A549 (cell line): Measurements from ENCODE around the gene LETM1. TPM values are rescaled to one million over a fixed set of nuclear protein-coding genes. Genes with fewer than 3 reads are reported as not detected.

Source experiments
- ATAC-seq, 2 experiments: fragments of 200-7000 bp in 1 of 2; fragments of >200 bp in 1 of 2; cut with Nextera tagmentation in 1 of 2; cut with Tn5 transposase in 1 of 2; 3 replicates each; pipeline versions ENCODE4 v1.8.0 to v1.9.1; 2018 to 2020; ENCODE audit warnings: mild to moderate bottlenecking in 1 of 2, moderate library complexity in 1 of 2
- CTCF ChIA-PET: fragments of 300-600 bp; sonication (Branson Sonifier 250); formaldehyde crosslinking; extraction: SDS; loops from one replicate; lab custom pipeline; 2021; ENCODE audit warnings: antibody characterized with exemption, inconsistent platforms; lab: Yijun Ruan, JAX
- POLR2A ChIA-PET: fragments of 350-600 bp; formaldehyde crosslinking; extraction: SDS; loops from one replicate; lab custom pipeline; 2021; ENCODE audit warnings: antibody characterized with exemption, inconsistent platforms; lab: Yijun Ruan, JAX
- DNase-seq, 2 experiments: peaks; one replicate each; pipeline versions ENCODE4 v3.0.0 to v3.0.0-alpha.2; 2011 to 2016; ENCODE audit warnings: low read depth in 1 of 2, low spot score in 1 of 2
- FAIRE-seq: peaks from 2 replicates; lab custom pipeline; 2011; peaks lifted over from hg19 to GRCh38; lab: Jason Lieb, UNC
- H3K27ac ChIP-seq, 2 experiments: fragments of >200 bp; sonication (Bioruptor Twin); formaldehyde crosslinking; 3 replicates each; pipeline ENCODE4 v1.5.1; 2016 to 2017
- H3K4me1 ChIP-seq: fragments of >200 bp; sonication (Bioruptor Twin); formaldehyde crosslinking; 3 replicates; pipeline ENCODE4 v1.6.1; 2016
- H3K4me2 ChIP-seq: fragments of >200 bp; sonication (Bioruptor Twin); formaldehyde crosslinking; 3 replicates; pipeline ENCODE4 v1.6.1; 2016
- H3K4me3 ChIP-seq: fragments of >200 bp; sonication (Bioruptor Twin); formaldehyde crosslinking; 3 replicates; pipeline ENCODE4 v1.5.1; 2016
- H3K9me3 ChIP-seq: fragments of >200 bp; sonication (Bioruptor Twin); formaldehyde crosslinking; 3 replicates; pipeline ENCODE4 v1.6.1; 2016
- CBX2 ChIP-seq: fragments of 200-600 bp; sonication (generic); IDR thresholded peaks from 2 replicates; pipeline ENCODE4 v1.6.1; 2016; ENCODE audit warnings: low read depth, mild to moderate bottlenecking, borderline replicate concordance
- EHF ChIP-seq: fragments of 250-450 bp; sonication (Bioruptor Pico); IDR thresholded peaks from 2 replicates; pipeline ENCODE4 v1.5.0; 2020; ENCODE audit warnings: mild to moderate bottlenecking
- ESRRA ChIP-seq: fragments of 150-350 bp; IDR thresholded peaks from 2 replicates; pipeline ENCODE4 v1.6.1; 2014; ENCODE audit warnings: mild to moderate bottlenecking, low read length, borderline replicate concordance
- FOSB ChIP-seq: fragments of 250-450 bp; sonication (Bioruptor Pico); IDR thresholded peaks from 2 replicates; pipeline ENCODE4 v1.5.0; 2020; ENCODE audit warnings: mild to moderate bottlenecking, moderate library complexity
- GATA3 ChIP-seq: IDR thresholded peaks from 2 replicates; pipeline ENCODE4 v1.6.1; 2012; ENCODE audit warnings: borderline replicate concordance
- HEYL ChIP-seq: fragments of 250-450 bp; sonication (Bioruptor Pico); IDR thresholded peaks from 2 replicates; pipeline ENCODE4 v1.8.0; 2021; ENCODE audit warnings: mild to moderate bottlenecking, moderate library complexity
- HOXA7 ChIP-seq: fragments of 250-450 bp; sonication (Bioruptor Pico); IDR thresholded peaks from 2 replicates; pipeline ENCODE4 v1.5.0; 2020; ENCODE audit warnings: mild to moderate bottlenecking, moderate library complexity
- HOXB13 ChIP-seq: fragments of 250-450 bp; sonication (Bioruptor Pico); IDR thresholded peaks from 2 replicates; pipeline ENCODE4 v1.5.0; 2020; ENCODE audit warnings: low read depth, mild to moderate bottlenecking, moderate library complexity
- JUN ChIP-seq, 2 experiments: fragments of >200 bp; sonication (Bioruptor Twin); formaldehyde crosslinking; IDR thresholded peaks; 2 replicates in 1 of 2; 3 replicates in 1 of 2; pipeline ENCODE4 v1.6.1; 2016 to 2017
- KDM1A ChIP-seq: fragments of 200-600 bp; sonication (generic); IDR thresholded peaks from 2 replicates; pipeline ENCODE4 v1.6.1; 2016; ENCODE audit warnings: low read depth, mild to moderate bottlenecking
- KDM5A ChIP-seq: fragments of 200-600 bp; sonication (generic); IDR thresholded peaks from 2 replicates; pipeline ENCODE4 v1.6.1; 2016; ENCODE audit warnings: antibody characterized with exemption, mild to moderate bottlenecking
- MAFK ChIP-seq: fragments of 450-650 bp; IDR thresholded peaks from 2 replicates; pipeline ENCODE4 v1.6.1; 2014; ENCODE audit not compliant: partially characterized antibody
- POLR2AphosphoS2 ChIP-seq: conservative IDR thresholded peaks from 2 replicates; pipeline ENCODE4 v1.6.1; 2012; ENCODE audit warnings: low read length, improper control_type of control experiment, inconsistent platforms
- RARB ChIP-seq: fragments of 250-450 bp; sonication (Bioruptor Pico); IDR thresholded peaks from 2 replicates; pipeline ENCODE4 v1.8.0; 2021; ENCODE audit warnings: mild to moderate bottlenecking, moderate library complexity
- ZFP36 ChIP-seq: fragments of 450-650 bp; IDR thresholded peaks from 2 replicates; pipeline ENCODE4 v1.6.1; 2014; ENCODE audit warnings: borderline replicate concordance; ENCODE audit not compliant: partially characterized antibody
- WGBS: methylation state at CpG from one replicate; pipeline ENCODE4 v1.1.6; 2017; ENCODE audit errors: missing lambda C conversion rate; 5-methylcytosine and 5-hydroxymethylcytosine counted together
- polyA plus RNA-seq, 4 experiments: library from polyadenylated mRNA; depleted of rRNA in 3 of 4; stranded (reverse); fragments of >200 nt; fragmentation: RNase III in 1 of 4; extraction: RNeasy Plus Mini Kit Qiagen cat#74134 plus additional on column Dnase treatment in 1 of 4; gene quantifications; 2 replicates in 3 of 4; 3 replicates in 1 of 4; pipeline ENCODE4 v1.2.3, GENCODE V29; 2011 to 2017
- TF ChIP-seq, protein P1 (sequence below): fragments of >200 bp; sonication (Bioruptor Twin); formaldehyde crosslinking; IDR thresholded peaks from 3 replicates; pipeline ENCODE4 v1.5.1; 2016
- TF ChIP-seq, protein P2 (sequence below): IDR thresholded peaks from 2 replicates; pipeline ENCODE4 v1.6.1; 2012
- TF ChIP-seq, protein P3 (sequence below): fragments of 250-450 bp; sonication (Bioruptor Pico); IDR thresholded peaks from 2 replicates; pipeline ENCODE4 v1.5.0; 2020; ENCODE audit warnings: low read depth, mild to moderate bottlenecking, moderate library complexity
- TF ChIP-seq, protein P4 (sequence below): IDR thresholded peaks from 2 replicates; pipeline ENCODE4 v1.6.1; 2012
- TF ChIP-seq, protein P5 (sequence below): fragments of >200 bp; sonication (Bioruptor Twin); formaldehyde crosslinking; IDR thresholded peaks from 2 replicates; pipeline ENCODE4 v1.6.1; 2016

Gene LETM1
- polyA plus RNA-seq, 2 of the 4 experiments (the other 2 are of a cell fraction) = 18.6 to 29.6 TPM

DNA sequence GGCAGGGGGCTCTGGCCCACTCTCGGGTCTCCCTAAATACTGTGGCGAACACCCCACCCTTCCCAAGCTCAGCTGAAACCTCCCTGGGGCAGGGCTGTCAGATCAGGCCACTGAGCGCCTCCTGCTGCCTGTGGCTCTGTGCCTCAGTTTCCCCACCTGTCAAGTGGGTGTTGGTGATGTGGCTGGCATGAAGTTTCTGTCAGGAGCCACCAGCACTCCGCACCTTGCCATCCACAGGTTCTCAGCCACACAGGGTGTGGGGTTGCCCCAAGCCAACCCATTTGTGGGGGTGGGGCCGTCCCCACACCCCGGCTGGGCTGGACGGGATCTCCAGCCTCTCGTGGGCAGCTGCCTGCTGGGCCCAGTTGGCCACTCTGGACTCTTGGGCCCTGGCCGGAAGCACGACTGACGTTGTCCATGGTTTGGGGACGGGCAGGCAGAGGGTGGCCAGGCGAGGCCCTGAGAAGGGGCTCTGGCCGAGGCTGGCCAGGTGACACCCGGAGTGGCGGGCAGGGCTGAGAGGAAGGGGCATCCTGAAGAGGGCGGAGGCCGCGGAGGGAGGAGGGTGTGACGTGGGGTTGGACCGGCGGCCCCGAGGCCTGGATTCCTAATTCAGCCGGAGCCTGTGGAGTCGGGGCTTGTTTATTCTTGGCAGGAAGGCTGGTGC is 68.4 kb downstream of the LETM1 start:
- DNase-seq = no peak
- CTCF ChIA-PET = interaction anchor here (1.1 to 4.9 kb wide), 2 partner anchors 11 to 39 kb away, joined by 3 to 23 read pairs; no protein-coding TSS in a partner anchor

DNA sequence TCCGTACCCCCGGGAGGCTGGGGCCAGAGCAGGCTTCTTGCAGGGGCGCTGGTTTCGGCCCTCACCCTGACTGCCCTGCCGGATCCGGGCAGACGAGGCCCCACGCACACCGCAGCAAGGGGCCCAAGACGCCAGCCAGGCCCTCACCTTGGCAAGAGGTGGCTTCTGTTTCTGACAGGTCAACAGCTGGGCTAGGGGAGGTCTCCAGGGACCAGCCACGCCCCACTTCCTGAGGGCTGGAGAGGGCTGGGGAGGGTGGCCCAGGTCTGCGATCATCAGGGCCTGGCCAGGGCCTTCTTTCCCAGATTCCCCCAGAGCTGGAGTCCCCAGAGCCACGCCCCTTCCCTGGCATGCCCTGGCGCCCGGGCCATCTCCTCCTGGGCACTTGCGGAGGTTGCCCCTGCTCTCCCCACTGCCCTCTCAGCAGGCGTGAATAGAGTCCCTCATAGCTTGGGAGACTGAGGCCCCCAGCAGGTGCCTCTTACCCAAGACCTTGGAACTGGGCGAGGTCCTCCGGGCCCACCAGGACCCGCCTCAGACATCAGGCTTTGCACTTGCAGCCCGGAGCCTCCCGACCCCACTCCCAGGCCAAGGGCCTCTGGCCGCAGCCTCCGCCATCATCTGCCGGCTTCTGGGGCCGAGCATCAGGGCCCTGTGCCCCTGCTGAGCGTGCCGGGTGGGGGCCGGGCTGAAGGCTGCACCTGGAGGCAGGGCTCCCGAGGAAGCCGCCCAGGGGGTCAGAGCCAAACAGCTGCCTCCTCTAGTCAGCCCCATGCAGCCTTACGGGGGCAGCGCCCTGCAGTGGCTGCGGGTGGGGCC is 69.2 kb downstream of the LETM1 start:
- WGBS = 77% methylated on average over 6 of the region's 34 CpGs
- Histone ChIP-seq H3K4me3 (no peak overlapping the region), H3K9me3 (no peaks in the 10 kb centered on the region), H3K4me1 (no peaks in the 10 kb centered on the region)
- TF ChIP-seq KDM1A = no peak
- no peak for TF ChIP-seq HEYL
- TF ChIP-seq, protein P1, sequence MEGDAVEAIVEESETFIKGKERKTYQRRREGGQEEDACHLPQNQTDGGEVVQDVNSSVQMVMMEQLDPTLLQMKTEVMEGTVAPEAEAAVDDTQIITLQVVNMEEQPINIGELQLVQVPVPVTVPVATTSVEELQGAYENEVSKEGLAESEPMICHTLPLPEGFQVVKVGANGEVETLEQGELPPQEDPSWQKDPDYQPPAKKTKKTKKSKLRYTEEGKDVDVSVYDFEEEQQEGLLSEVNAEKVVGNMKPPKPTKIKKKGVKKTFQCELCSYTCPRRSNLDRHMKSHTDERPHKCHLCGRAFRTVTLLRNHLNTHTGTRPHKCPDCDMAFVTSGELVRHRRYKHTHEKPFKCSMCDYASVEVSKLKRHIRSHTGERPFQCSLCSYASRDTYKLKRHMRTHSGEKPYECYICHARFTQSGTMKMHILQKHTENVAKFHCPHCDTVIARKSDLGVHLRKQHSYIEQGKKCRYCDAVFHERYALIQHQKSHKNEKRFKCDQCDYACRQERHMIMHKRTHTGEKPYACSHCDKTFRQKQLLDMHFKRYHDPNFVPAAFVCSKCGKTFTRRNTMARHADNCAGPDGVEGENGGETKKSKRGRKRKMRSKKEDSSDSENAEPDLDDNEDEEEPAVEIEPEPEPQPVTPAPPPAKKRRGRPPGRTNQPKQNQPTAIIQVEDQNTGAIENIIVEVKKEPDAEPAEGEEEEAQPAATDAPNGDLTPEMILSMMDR = no peak
- TF ChIP-seq, all 56 proteins: peak for 0
- ATAC-seq (peak in 1 of 2 experiments; percentile 9; a peak in 2 of 6 replicates), FAIRE-seq (no peak), DNase-seq (no peak)
- H3K27ac ChIP-seq = no peak overlapping the region
- ChIA-PET CTCF (interaction anchor here (0.8 to 4.9 kb wide), 6 partner anchors 10 to 38 kb away, joined by 3 to 23 read pairs (median 3); no protein-coding TSS in a partner anchor), POLR2A (no interaction called here)
- H3K4me2 ChIP-seq = no peak overlapping the region

More for the DNA sequence above, 68.4 kb downstream of the LETM1 start:
- POLR2A ChIA-PET = no interaction called here
- no peaks in the 10 kb centered on the region for H3K9me3 ChIP-seq
- FAIRE-seq = no peak
- H3K4me2 ChIP-seq = no peak overlapping the region
- WGBS = 84% methylated on average over 9 of the region's 25 CpGs
- TF ChIP-seq, protein P2, sequence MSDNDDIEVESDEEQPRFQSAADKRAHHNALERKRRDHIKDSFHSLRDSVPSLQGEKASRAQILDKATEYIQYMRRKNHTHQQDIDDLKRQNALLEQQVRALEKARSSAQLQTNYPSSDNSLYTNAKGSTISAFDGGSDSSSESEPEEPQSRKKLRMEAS = no peak
- TF ChIP-seq ZFP36 = no peak
- no peak for TF ChIP-seq MAFK
- no peak for TF ChIP-seq EHF
- no peak for TF ChIP-seq GATA3
- no peak for TF ChIP-seq POLR2AphosphoS2
- TF ChIP-seq, protein P1 = no peak
- no peak for TF ChIP-seq KDM5A
- no peak for TF ChIP-seq FOSB
- TF ChIP-seq HOXA7 = no peak
- no peak for TF ChIP-seq HOXB13 (CRISPR knock-in tag)
- no peak for TF ChIP-seq ESRRA
- TF ChIP-seq JUN (IDR thresholded peaks at IDR 0.05) = no peak
- no peak for TF ChIP-seq RARB
- TF ChIP-seq, protein P3, sequence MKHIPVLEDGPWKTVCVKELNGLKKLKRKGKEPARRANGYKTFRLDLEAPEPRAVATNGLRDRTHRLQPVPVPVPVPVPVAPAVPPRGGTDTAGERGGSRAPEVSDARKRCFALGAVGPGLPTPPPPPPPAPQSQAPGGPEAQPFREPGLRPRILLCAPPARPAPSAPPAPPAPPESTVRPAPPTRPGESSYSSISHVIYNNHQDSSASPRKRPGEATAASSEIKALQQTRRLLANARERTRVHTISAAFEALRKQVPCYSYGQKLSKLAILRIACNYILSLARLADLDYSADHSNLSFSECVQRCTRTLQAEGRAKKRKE (CRISPR knock-in tag) = no peak
- no peak for TF ChIP-seq KDM1A
- no peak for TF ChIP-seq HEYL
- TF ChIP-seq, protein P4, sequence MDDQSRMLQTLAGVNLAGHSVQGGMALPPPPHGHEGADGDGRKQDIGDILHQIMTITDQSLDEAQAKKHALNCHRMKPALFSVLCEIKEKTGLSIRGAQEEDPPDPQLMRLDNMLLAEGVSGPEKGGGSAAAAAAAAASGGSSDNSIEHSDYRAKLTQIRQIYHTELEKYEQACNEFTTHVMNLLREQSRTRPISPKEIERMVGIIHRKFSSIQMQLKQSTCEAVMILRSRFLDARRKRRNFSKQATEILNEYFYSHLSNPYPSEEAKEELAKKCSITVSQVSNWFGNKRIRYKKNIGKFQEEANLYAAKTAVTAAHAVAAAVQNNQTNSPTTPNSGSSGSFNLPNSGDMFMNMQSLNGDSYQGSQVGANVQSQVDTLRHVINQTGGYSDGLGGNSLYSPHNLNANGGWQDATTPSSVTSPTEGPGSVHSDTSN = no peak
- TF ChIP-seq, protein P5, sequence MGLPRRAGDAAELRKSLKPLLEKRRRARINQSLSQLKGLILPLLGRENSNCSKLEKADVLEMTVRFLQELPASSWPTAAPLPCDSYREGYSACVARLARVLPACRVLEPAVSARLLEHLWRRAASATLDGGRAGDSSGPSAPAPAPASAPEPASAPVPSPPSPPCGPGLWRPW = no peak
- TF ChIP-seq CBX2 = no peak
- H3K4me1 ChIP-seq = 0 out of 3 replicates have a peak, but pooled peaks cover under 1% of the 10 kb centered on the region
- no peak overlapping the region for H3K4me3 ChIP-seq
- no peak for ATAC-seq
- no peak overlapping the region for H3K27ac ChIP-seq
